ACC112 (cell line): ENCODE measurements around the gene HSPA1L.

Source experiments
- H2AFZ ChIP-seq: fragments of 200-600 bp; sonication (generic); one replicate; pipeline ENCODE4 v1.6.0; 2017; ENCODE audit warnings: antibody characterized with exemption, low read length; ENCODE audit not compliant: unreplicated experiment
- H3K27ac ChIP-seq: fragments of 200-600 bp; sonication (generic); 2 replicates; pipeline ENCODE4 v1.5.1; 2014; ENCODE audit warnings: low read depth, mild to moderate bottlenecking, antibody characterized with exemption, low read length, moderate library complexity
- H3K27me3 ChIP-seq: fragments of 200-600 bp; sonication (generic); 2 replicates; pipeline ENCODE4 v1.6.1; 2014; ENCODE audit warnings: mild to moderate bottlenecking, antibody characterized with exemption, low read length, moderate library complexity, mixed read lengths; ENCODE audit not compliant: insufficient read depth
- H3K36me3 ChIP-seq: fragments of 200-600 bp; sonication (generic); 2 replicates; pipeline ENCODE4 v1.6.1; 2016; ENCODE audit warnings: mild to moderate bottlenecking, antibody characterized with exemption, low read length, moderate library complexity, mixed read lengths; ENCODE audit not compliant: insufficient read depth
- H3K4me1 ChIP-seq: fragments of 200-600 bp; sonication (generic); one replicate; pipeline ENCODE4 v1.6.1; 2016; ENCODE audit warnings: low read length, mixed read lengths; ENCODE audit not compliant: insufficient read depth, unreplicated experiment, control insufficient read depth
- H3K4me3 ChIP-seq: fragments of 200-600 bp; sonication (generic); 2 replicates; pipeline ENCODE4 v1.5.1; 2014; ENCODE audit warnings: mild to moderate bottlenecking, low read depth, low read length
- H3K79me2 ChIP-seq: fragments of 200-600 bp; sonication (generic); one replicate; pipeline ENCODE4 v1.6.0; 2016; ENCODE audit warnings: low read length; ENCODE audit not compliant: control insufficient read depth, unreplicated experiment, insufficient read depth

Gene HSPA1L

GRCh38 chr6:31780507-31781243, 34.4 kb downstream of the HSPA1L start:
- H3K4me3 ChIP-seq, result no peak overlapping the region
- peaks cover 13% of the 10 kb centered on the region; the same call in 1 of the 2 replicates for H3K36me3 ChIP-seq
- no peaks in the 10 kb centered on the region for H3K27me3 ChIP-seq
- no peak overlapping the region for H3K27ac ChIP-seq
- H3K79me2 ChIP-seq, result no peaks in the 10 kb centered on the region
- H2AFZ ChIP-seq, result no peak overlapping the region
- H3K4me1 ChIP-seq, result peaks cover 16% of the 10 kb centered on the region

- Histone ChIP-seq H3K36me3 (peaks cover 8% of the 10 kb centered on the region; the same call in 1 of the 2 replicates), H2AFZ (no peak overlapping the region), H3K79me2 (no peaks in the 10 kb centered on the region), H3K4me3 (no peak overlapping the region), H3K27me3 (no peaks in the 10 kb centered on the region), H3K27ac (no peak overlapping the region), H3K4me1 (peaks cover 16% of the 10 kb centered on the region)
Measured at GRCh38 chr6:31779908-31780307, 35.2 kb downstream of the HSPA1L start.

GRCh38 chr6:31778999-31779885, 35.8 kb downstream of the HSPA1L start:
- no peaks in the 10 kb centered on the region for H3K27me3 ChIP-seq
- H3K27ac ChIP-seq, result no peak overlapping the region
- H3K4me1 ChIP-seq, result peaks cover 16% of the 10 kb centered on the region
- peaks cover 8% of the 10 kb centered on the region; the same call in 1 of the 2 replicates for H3K36me3 ChIP-seq
- no peaks in the 10 kb centered on the region for H3K79me2 ChIP-seq
- H2AFZ ChIP-seq, result no peak overlapping the region
- H3K4me3 ChIP-seq, result no peak overlapping the region

- no peak overlapping the region for H3K4me3 ChIP-seq
- peaks cover 16% of the 10 kb centered on the region for H3K4me1 ChIP-seq
- H3K27ac ChIP-seq, result no peak overlapping the region
- H2AFZ ChIP-seq, result no peak overlapping the region
- H3K79me2 ChIP-seq, result no peaks in the 10 kb centered on the region
- H3K27me3 ChIP-seq, result no peaks in the 10 kb centered on the region
- peaks cover 8% of the 10 kb centered on the region; the same call in 1 of the 2 replicates for H3K36me3 ChIP-seq
Measured at GRCh38 chr6:31778193-31778592, 36.9 kb downstream of the HSPA1L start.

- Histone ChIP-seq H3K27me3 (no peaks in the 10 kb centered on the region), H3K4me3 (no peak overlapping the region), H3K27ac (peak overlapping the region; percentile 38; the same call in 1 of the 2 replicates), H3K4me1 (peaks cover 16% of the 10 kb centered on the region), H3K36me3 (peaks cover 4% of the 10 kb centered on the region; the same call in 1 of the 2 replicates), H3K79me2 (no peaks in the 10 kb centered on the region), H2AFZ (no peak overlapping the region)
Measured at GRCh38 chr6:31777667-31778050, 37.4 kb downstream of the HSPA1L start.

GRCh38 chr6:31776989-31777666, 38.0 kb downstream of the HSPA1L start, which contains the start of gene VWA7:
Gene VWA7 (minus strand): TSS chr6:31777328. CDS start chr6:31776779, 549 bp downstream.
- Histone ChIP-seq H3K27me3 (no peaks in the 10 kb centered on the region), H3K27ac (peak within 1 kb of the TSS; percentile 38), H3K36me3 (peaks cover 3% of the 10 kb centered on the region; the same call in 1 of the 2 replicates), H3K4me3 (peak within 1 kb of the TSS; percentile 41; the same call in 1 of the 2 replicates), H3K4me1 (peaks cover 16% of the 10 kb centered on the region), H2AFZ (no peak within 1 kb of the TSS), H3K79me2 (no peaks in the 10 kb centered on the region)

GRCh38 chr6:31776485-31776988, 38.5 kb downstream of the HSPA1L start:
- peaks cover 16% of the 10 kb centered on the region for H3K4me1 ChIP-seq
- H3K4me3 ChIP-seq, result peak overlapping the region; percentile 41; the same call in 1 of the 2 replicates
- H2AFZ ChIP-seq, result no peak overlapping the region
- peaks cover 3% of the 10 kb centered on the region; the same call in 1 of the 2 replicates for H3K36me3 ChIP-seq
- H3K27me3 ChIP-seq, result no peaks in the 10 kb centered on the region
- H3K27ac ChIP-seq, result peak overlapping the region; percentile 38; the same call in 1 of the 2 replicates
- H3K79me2 ChIP-seq, result no peaks in the 10 kb centered on the region

- Histone ChIP-seq H3K4me1 (peaks cover 16% of the 10 kb centered on the region), H3K79me2 (no peaks in the 10 kb centered on the region), H3K36me3 (no peaks in the 10 kb centered on the region), H3K4me3 (no peak overlapping the region), H3K27ac (no peak overlapping the region), H3K27me3 (no peaks in the 10 kb centered on the region), H2AFZ (no peak overlapping the region)
Measured at GRCh38 chr6:31775633-31776484, 39.2 kb downstream of the HSPA1L start.

GRCh38 chr6:31775184-31775583, 39.9 kb downstream of the HSPA1L start:
- no peak overlapping the region for H2AFZ ChIP-seq
- no peak overlapping the region for H3K27ac ChIP-seq
- H3K79me2 ChIP-seq, result no peaks in the 10 kb centered on the region
- peaks cover 16% of the 10 kb centered on the region for H3K4me1 ChIP-seq
- H3K4me3 ChIP-seq, result no peak overlapping the region
- H3K27me3 ChIP-seq, result no peaks in the 10 kb centered on the region
- H3K36me3 ChIP-seq, result no peaks in the 10 kb centered on the region
